Stimulated activated CD4-positive, alpha-beta T cell treated with anti-CD3 and anti-CD28 coated beads, Interleukin-1b, Interleukin-23, amount 100 ng/mL, for 24 hours (primary cell): Measurements from ENCODE around the gene CD36.

Experiments
- DNase-seq, 4 experiments: peaks; one replicate each; pipeline ENCODE4 v3.0.0-alpha.2; 2020; ENCODE audit warnings: low read depth in 4 of 4, low spot score in 1 of 4

Gene CD36

GRCh38 chr7:80637911-80638765 is at the start of gene CD36:
Gene CD36, plus strand, starts transcription at chr7:80638642. Its CDS starts 8,099 bp downstream, at chr7:80646741.
- DNase-seq: no peak

DNA sequence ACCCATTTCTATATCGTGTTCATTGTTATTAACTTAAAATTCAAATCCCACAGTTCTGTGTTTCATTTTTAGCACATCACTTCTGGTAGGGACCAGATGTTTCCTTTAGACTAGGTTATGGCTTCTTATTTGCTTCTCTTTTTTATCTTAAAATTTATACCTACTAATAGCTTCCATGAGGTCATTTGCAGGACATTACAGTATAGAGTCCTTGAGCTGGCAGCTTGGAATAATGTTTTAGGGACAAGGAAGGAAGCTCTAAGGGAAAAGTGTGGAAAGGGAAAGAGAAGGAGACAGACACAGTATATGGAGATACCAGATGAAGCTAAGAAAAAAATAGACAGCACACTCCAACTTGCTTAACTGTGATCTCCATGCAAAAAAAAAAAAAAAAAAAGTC is 48.8 kb upstream of the CD36 start:
- no peak for DNase-seq

GRCh38 chr7:80591654-80592053 is 46.8 kb upstream of the CD36 start:
- no peak for DNase-seq

DNA sequence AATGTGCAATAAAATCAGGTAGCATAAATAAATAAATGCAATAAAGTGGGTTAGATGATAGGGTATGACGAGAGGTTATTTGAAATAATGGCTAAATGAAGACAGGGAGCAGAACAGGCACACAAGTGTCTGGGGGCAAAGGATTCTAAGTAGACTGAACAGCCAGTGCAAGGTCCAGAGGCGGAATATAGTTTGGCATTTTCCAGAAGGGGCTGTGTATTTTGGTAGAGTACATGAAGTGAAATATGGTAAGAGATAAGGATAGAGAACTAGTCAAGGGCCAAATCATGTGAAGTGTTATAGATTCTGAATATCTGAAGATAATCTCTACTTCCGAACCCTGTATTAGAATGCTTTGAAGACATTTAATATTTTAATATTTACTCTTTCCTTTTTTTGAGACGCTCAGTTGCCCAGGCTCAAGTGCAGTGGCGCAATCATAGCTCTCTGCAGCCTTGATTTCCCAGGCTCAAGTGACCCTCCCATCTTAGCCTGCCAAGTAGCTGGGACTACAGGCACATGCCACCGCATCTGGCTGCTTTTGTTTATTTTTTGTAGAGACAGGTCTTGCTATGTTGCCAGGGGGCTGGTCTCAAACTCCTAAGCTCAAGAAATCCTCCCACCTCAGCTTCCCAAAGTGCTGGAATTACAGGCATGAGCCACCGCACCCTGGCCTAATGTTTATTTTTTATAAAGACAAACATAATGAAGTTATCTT is 44.4 kb upstream of the CD36 start:
- DNase-seq: no peak

DNA sequence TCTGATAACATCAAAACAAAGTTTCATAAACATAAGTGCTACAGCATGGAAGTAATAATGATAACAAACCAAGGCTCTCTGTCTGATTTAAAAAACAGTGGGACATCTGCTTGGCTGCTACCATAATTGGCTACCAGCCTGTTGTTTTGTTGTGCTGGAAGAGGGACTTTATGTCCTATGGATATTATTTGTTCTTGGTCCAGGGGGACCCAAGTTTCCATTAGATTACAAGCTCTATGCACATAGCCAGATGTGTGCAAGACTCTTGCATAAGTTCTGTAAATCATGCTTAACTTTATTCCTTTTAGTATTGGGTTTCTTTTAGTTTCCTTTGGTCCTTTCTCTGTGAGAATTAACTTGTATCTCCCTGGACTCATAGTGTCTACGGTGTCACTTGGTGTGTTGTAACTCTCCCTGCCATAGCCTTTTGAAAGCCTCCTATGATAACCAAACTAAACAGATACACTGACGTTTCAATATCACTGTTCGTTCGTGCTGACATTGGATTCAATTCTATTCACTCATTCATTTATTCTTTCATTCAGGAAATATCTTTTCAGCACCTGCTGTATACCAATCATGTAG is 41.4 kb upstream of the CD36 start:
- DNase-seq: no peak

DNA sequence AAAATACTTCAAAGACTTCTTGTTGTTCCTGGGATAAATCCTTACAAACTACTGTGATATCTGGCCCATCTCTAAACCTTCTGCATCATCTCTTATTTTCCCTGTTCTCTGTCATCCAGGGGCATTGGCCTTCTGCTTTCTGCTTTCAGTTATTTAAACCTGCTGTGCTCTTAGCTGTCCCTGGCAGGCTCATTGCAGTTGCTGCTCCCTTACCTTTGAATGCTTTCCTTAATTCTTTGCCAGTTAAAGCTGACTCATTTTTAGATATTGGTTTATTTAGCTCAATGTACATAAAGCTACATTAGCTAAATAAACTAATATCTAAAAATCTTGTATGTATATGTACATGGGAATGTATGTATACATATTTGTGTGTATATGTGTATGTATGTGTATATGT is 40.6 kb upstream of the CD36 start:
- DNase-seq: no peak

DNA sequence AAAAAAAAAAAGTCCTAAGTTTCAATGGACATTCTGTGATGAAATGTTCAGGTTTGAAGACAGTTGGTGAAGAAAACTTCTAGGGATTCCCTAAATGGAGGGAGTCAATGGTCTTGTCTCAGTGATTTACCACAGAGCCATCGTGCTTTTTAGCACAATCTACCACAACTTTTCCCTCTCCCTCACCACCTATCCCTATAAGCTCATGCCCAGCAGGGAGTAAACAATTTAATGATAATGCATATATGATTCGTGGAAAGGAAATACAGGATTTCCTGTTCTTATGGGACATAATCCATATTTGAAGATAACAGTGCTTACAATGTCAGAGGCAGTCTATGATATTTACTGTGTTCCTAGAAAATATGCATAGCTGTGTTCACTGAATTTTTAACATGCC is 38.4 kb upstream of the CD36 start:
- no peak for DNase-seq

DNA sequence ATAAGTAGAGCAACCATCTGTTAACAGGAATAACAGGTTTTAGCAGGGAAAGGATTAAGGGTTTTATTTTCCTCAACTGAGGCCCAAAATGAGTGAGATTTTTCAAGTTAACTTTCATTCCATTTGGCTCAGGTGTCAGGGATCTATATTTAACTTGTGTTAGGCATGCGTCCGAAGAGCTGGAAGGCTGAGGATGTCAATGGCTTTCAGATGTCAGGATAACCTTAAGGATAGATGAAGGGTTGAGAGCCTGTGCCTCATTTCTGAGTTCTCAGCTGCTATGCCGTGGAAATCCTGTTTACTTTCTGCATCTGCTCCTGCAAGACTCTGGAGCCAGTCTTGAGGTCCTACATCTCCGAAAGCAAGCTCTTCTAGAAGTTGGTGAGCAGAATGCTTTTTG is 36.4 kb upstream of the CD36 start:
- no peak for DNase-seq

- DNase-seq: no peak
These were observed 34.5 kb upstream of the CD36 start for GRCh38 chr7:80603940-80604339.

GRCh38 chr7:80604436-80604835 is 34.0 kb upstream of the CD36 start:
- DNase-seq: no peak

DNA sequence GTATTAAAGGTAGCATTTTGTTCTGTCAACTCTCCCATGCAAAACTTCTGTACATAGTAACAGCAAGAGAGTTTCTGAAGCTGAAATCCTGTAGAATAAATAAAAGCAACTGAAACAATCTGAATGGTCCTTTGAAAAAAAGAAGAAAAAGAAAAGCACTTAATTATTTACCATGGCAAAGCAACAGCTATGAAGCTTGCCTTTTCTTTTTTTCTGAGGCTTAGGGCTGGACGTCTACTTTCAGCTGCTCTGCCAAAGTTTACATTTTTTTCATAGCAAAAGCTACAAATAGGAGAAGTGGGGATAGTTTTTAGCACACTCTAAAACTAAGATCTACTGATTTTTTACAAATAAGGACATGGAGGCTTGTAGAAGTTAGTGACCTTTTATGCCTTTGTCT is 31.3 kb upstream of the CD36 start:
- DNase-seq: no peak

DNA sequence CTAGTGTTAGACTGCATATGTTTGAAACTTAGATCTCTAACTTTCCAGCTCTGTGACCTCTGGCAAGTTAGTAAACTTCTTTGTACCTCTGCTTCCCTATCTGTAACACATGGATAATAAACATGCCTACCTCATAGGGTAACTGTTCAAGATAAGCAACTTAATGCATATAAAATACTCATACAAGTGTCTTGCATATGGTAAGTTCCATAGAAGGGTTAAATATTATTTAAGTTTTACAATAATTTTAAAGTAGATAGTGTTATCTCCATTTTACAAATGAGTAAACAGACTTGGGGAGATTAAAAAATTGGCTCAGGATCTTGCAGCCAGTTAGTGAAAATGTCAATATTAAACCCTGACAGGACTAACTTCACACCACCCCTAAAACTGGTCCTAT is 30.1 kb upstream of the CD36 start:
- DNase-seq: no peak

GRCh38 chr7:80609751-80610150 is 28.7 kb upstream of the CD36 start:
- no peak for DNase-seq

DNA sequence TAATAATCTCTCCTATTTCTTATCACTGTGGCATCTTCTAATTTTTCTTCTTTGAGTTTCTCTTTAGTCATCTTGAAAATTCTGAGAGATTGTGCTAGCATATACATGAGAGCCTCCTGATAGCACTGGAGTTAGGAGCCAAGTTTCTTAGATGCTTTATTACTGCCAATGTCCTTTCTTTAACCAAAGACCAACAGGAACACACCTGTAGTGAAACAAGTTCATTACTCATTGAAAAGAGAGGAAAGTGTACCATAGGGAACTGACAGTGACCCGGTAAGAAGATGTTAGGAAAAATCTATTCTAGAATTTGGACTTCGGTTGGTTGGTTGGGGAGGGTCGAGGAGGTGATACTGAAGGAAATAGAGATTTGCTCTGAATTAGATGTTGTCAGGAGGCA is 27.1 kb upstream of the CD36 start:
- no peak for DNase-seq

DNA sequence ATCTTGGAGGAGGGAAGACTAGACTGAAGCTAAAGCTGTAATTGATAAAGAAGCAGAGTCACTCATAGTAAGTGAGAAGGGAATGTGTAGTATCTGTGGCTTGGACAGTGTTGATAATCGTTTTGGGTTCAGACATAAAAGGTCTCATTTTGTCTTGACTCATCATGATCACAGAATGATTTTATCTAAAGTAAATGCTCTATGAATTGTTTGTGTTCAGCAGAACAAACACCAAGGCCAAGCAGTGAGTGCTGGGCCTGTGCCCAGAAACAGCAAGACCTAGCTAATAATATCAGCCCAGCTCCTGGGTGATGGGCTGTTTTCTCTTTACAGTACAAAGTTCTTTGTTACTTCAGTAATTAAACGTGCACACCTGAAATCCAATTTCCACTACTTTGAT is 26.7 kb upstream of the CD36 start:
- no peak for DNase-seq

DNA sequence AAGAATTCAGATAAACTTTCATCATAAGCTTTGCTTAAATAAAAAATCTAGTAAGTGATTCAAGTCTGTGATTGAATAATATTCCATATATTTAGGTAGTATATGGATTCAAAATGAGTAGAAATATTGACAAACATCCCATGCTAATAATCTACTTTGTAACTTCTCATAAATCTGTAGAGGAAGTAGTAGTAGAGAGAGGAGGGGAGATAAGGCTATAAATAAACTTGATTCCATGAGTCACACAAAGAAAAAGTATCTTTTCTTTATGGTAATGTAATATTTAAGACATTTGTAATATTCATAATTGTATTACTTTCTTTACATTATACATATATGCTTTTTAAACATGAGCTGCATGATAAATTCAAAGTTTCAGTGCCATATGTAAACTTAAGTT is 25.6 kb upstream of the CD36 start:
- DNase-seq: no peak

- no peak for DNase-seq
These were observed 24.9 kb upstream of the CD36 start for GRCh38 chr7:80613519-80613918.

DNA sequence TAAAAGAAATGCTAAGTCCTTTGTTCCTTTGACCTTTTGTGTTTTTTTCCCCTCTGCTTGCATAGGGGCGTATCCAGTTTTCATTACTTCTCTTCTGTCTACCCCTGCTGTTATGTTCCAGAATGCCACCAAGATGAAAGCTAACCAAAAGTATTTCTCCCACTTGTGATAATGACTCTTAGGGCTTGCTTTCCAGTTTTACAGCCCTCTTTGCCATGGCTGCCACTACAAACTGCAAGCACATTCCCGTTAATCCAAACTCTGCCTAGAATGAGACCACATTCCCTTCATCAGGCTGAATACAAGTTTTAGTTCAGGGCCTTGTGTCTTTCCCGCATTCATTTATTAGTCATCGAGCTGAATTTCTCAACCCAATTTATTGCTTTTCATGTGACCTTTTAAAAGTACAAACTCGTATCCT is 23.6 kb upstream of the CD36 start:
- no peak for DNase-seq

DNA sequence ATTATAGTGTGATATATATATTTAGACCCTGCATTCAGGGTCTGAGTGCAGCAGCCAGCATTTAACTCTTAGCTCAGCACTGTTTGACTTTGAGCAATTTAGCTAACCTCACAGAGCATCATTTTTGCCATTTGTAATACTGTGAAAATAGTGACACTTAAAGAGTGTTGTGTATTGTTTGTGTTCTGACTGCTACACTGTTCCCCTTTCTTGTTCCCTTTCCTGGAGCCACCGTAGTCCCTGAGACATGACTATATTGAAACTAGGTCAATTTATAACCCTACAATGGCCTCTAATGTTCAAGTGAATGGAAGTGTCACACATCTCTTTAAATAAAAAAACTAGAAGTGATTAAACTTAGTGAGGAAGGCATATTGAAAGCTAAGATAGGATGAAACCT is 20.3 kb upstream of the CD36 start:
- DNase-seq: no peak

DNA sequence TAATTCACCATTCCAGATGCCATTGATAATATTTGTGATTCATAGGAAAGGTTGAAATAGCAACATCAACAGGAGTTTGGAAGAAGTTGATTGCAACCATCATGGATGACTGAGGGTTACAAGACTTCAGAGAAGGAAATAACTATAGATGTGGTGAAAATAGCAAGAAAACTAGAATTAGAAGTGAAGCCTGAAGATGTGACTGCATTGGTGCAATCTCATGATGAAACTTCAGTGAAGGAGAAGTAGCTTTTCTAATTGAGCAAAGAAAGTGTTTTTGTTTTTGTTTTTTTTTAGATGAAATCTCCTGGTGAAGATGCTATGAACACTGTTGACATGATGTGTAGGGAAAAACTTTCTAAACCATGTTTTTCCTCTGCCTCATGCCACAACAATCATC is 18.7 kb upstream of the CD36 start:
- DNase-seq: no peak

GRCh38 chr7:80622541-80622940 is 15.9 kb upstream of the CD36 start:
- no peak for DNase-seq

- no peak for DNase-seq
These were observed 14.8 kb upstream of the CD36 start for GRCh38 chr7:80623503-80624252.
